NCI-H748 treated with DMSO at 0.1 percent for 48 hours (cell line): ENCODE data around the gene DPYD.

Source experiments
- DNase-seq: peaks from one replicate; lab custom pipeline; 2025; lab: John Stamatoyannopoulos, UW

The DPYD gene

GRCh38 chr1:97034651-97035050 lies 886.2 kb downstream of the DPYD start:
- DNase-seq = no peak

- DNase-seq = no peak
Measured at GRCh38 chr1:97033949-97034348, 886.9 kb downstream of the DPYD start.
